ENCODE results near the gene F12.
A peak's percentile ranks its signal among the peaks of the same experiment; 100 is the strongest.

The F12 gene

DNA sequence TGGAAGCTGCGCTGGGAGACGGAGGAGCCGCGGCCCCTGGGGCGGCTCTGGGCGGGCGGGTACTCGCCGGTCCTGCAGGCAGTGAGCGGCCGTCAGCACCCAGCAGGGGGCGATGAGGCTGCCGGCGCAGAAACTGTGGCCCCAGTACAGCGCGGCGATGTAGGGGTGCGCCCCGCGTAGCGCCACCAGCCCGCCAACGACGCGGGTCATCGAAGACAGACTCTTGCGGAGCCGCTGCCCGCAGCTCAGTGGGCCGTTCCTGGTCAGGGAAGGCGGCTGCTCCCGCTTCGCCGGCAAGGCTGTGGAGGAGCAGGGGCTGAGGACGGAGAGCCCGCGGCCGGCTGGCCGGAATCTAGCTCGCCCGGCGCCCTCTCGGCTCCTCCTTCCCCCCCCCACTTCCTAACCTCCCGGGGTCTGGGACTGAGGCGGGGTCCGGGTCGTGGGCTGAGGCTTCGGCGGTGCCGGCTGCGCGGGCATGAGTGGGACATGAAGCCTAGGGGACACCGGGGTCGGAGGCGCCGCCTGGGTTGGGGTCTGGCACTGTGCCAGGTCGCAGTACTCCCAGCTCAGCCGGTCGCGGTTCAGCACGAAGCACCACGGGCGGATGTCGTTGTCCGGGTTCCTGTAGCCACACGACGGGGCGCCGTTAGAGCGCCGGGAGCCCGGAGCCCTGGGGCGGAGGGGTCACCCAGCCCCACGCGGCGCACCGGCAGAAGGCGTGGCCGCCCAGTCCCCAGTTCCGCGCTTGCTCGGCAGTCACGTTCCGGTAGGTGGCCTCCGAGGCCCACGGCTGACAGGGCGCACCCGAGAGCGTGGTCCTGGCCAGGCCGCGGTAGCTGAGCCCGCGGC, 5.3 kb downstream of the F12 start (continued):
- peak; percentile 77 for TF ChIP-seq KLF1 (tag by site-specific recombination; IDR thresholded peaks at IDR 0.05)
- peak; percentile 91; the same call in 1 of the 2 replicates for TF ChIP-seq ZNF473 (tag by site-specific recombination; IDR thresholded peaks at IDR 0.05)
- no peak for TF ChIP-seq ZNF792 (tag by site-specific recombination; IDR thresholded peaks at IDR 0.05)
- TF ChIP-seq, protein P1, sequence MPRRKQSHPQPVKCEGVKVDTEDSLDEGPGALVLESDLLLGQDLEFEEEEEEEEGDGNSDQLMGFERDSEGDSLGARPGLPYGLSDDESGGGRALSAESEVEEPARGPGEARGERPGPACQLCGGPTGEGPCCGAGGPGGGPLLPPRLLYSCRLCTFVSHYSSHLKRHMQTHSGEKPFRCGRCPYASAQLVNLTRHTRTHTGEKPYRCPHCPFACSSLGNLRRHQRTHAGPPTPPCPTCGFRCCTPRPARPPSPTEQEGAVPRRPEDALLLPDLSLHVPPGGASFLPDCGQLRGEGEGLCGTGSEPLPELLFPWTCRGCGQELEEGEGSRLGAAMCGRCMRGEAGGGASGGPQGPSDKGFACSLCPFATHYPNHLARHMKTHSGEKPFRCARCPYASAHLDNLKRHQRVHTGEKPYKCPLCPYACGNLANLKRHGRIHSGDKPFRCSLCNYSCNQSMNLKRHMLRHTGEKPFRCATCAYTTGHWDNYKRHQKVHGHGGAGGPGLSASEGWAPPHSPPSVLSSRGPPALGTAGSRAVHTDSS (tag by site-specific recombination; IDR thresholded peaks at IDR 0.05) = peak; percentile 29; the same call in 1 of the 2 replicates
- TF ChIP-seq ZNF202 (tag by site-specific recombination; IDR thresholded peaks at IDR 0.05; ENCODE audit: borderline replicate concordance) = no peak
- peak; percentile 50 for TF ChIP-seq KLF16 (tag by site-specific recombination; IDR thresholded peaks at IDR 0.05)
- TF ChIP-seq ZNF785 (tag by site-specific recombination; IDR thresholded peaks at IDR 0.05) = no peak
- TF ChIP-seq ZFHX2 (tag by site-specific recombination; conservative IDR thresholded peaks at IDR 0.05) = peak; percentile 52; the same call in 1 of the 2 replicates
- no peak for TF ChIP-seq ZNF768 (tag by site-specific recombination; IDR thresholded peaks at IDR 0.05)
- peak; percentile 65; the same call in 1 of the 2 replicates for TF ChIP-seq ZNF311 (tag by site-specific recombination; IDR thresholded peaks at IDR 0.05; ENCODE audit: borderline replicate concordance)
- peak; percentile 14; the same call in 1 of the 2 replicates for TF ChIP-seq ZNF843 (tag by site-specific recombination; IDR thresholded peaks at IDR 0.05)
- no peak for TF ChIP-seq ZNF133 (tag by site-specific recombination; IDR thresholded peaks at IDR 0.05)
- TF ChIP-seq, protein P2, sequence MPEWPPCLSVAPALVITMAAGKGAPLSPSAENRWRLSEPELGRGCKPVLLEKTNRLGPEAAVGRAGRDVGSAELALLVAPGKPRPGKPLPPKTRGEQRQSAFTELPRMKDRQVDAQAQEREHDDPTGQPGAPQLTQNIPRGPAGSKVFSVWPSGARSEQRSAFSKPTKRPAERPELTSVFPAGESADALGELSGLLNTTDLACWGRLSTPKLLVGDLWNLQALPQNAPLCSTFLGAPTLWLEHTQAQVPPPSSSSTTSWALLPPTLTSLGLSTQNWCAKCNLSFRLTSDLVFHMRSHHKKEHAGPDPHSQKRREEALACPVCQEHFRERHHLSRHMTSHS (tag by site-specific recombination; IDR thresholded peaks at IDR 0.05) = 0 out of 2 replicates have a peak, but pooled peaks have one; percentile 7
- TF ChIP-seq ZNF146 (tag by site-specific recombination; IDR thresholded peaks at IDR 0.05) = 0 out of 2 replicates have a peak, but pooled peaks have one; percentile 2
- TF ChIP-seq, protein P3, sequence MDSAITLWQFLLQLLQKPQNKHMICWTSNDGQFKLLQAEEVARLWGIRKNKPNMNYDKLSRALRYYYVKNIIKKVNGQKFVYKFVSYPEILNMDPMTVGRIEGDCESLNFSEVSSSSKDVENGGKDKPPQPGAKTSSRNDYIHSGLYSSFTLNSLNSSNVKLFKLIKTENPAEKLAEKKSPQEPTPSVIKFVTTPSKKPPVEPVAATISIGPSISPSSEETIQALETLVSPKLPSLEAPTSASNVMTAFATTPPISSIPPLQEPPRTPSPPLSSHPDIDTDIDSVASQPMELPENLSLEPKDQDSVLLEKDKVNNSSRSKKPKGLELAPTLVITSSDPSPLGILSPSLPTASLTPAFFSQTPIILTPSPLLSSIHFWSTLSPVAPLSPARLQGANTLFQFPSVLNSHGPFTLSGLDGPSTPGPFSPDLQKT (IDR thresholded peaks at IDR 0.05; ENCODE audit: borderline replicate concordance, low read depth, low read length) = no peak
- TF ChIP-seq SALL2 (tag by site-specific recombination; IDR thresholded peaks at IDR 0.05; ENCODE audit: borderline replicate concordance) = no peak
- TF ChIP-seq, protein P4, sequence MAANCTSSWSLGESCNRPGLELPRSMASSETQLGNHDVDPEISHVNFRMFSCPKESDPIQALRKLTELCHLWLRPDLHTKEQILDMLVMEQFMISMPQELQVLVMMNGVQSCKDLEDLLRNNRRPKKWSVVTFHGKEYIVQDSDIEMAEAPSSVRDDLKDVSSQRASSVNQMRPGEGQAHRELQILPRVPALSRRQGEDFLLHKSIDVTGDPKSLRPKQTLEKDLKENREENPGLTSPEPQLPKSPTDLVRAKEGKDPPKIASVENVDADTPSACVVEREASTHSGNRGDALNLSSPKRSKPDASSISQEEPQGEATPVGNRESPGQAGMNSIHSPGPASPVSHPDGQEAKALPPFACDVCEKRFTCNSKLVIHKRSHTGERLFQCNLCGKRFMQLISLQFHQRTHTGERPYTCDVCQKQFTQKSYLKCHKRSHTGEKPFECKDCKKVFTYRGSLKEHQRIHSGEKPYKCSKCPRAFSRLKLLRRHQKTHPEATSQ (tag by site-specific recombination; IDR thresholded peaks at IDR 0.05) = no peak
- no peak for TF ChIP-seq ZNF529 (tag by site-specific recombination; IDR thresholded peaks at IDR 0.05; ENCODE audit: insufficient replicate concordance)
- TF ChIP-seq ZNF596 (tag by site-specific recombination; IDR thresholded peaks at IDR 0.05) = peak; percentile 69; the same call in 1 of the 2 replicates
- TF ChIP-seq, protein P5, sequence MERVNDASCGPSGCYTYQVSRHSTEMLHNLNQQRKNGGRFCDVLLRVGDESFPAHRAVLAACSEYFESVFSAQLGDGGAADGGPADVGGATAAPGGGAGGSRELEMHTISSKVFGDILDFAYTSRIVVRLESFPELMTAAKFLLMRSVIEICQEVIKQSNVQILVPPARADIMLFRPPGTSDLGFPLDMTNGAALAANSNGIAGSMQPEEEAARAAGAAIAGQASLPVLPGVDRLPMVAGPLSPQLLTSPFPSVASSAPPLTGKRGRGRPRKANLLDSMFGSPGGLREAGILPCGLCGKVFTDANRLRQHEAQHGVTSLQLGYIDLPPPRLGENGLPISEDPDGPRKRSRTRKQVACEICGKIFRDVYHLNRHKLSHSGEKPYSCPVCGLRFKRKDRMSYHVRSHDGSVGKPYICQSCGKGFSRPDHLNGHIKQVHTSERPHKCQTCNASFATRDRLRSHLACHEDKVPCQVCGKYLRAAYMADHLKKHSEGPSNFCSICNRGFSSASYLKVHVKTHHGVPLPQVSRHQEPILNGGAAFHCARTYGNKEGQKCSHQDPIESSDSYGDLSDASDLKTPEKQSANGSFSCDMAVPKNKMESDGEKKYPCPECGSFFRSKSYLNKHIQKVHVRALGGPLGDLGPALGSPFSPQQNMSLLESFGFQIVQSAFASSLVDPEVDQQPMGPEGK (tag by site-specific recombination; IDR thresholded peaks at IDR 0.05) = peak; percentile 46; the same call in 1 of the 2 replicates
- TF ChIP-seq ZNF121 (tag by site-specific recombination; IDR thresholded peaks at IDR 0.05) = peak; percentile 68
- no peak for TF ChIP-seq ZSCAN23 (tag by site-specific recombination; IDR thresholded peaks at IDR 0.05)
- TF ChIP-seq ZNF544 (tag by site-specific recombination; IDR thresholded peaks at IDR 0.05) = peak; percentile 96
- TF ChIP-seq GLI2 (tag by site-specific recombination; IDR thresholded peaks at IDR 0.05; ENCODE audit: borderline replicate concordance, low read depth) = no peak
- TF ChIP-seq ZNF391 (tag by site-specific recombination; IDR thresholded peaks at IDR 0.05; ENCODE audit: borderline replicate concordance, low read depth) = peak; percentile 14; the same call in 1 of the 2 replicates
- TF ChIP-seq, protein P6, sequence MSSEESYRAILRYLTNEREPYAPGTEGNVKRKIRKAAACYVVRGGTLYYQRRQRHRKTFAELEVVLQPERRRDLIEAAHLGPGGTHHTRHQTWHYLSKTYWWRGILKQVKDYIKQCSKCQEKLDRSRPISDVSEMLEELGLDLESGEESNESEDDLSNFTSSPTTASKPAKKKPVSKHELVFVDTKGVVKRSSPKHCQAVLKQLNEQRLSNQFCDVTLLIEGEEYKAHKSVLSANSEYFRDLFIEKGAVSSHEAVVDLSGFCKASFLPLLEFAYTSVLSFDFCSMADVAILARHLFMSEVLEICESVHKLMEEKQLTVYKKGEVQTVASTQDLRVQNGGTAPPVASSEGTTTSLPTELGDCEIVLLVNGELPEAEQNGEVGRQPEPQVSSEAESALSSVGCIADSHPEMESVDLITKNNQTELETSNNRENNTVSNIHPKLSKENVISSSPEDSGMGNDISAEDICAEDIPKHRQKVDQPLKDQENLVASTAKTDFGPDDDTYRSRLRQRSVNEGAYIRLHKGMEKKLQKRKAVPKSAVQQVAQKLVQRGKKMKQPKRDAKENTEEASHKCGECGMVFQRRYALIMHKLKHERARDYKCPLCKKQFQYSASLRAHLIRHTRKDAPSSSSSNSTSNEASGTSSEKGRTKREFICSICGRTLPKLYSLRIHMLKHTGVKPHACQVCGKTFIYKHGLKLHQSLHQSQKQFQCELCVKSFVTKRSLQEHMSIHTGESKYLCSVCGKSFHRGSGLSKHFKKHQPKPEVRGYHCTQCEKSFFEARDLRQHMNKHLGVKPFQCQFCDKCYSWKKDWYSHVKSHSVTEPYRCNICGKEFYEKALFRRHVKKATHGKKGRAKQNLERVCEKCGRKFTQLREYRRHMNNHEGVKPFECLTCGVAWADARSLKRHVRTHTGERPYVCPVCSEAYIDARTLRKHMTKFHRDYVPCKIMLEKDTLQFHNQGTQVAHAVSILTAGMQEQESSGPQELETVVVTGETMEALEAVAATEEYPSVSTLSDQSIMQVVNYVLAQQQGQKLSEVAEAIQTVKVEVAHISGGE (tag by site-specific recombination; conservative IDR thresholded peaks at IDR 0.05; ENCODE audit: low read depth) = peak; percentile 52; the same call in 1 of the 2 replicates
- TF ChIP-seq ZNF366 (tag by site-specific recombination; conservative IDR thresholded peaks at IDR 0.05) = no peak
- TF ChIP-seq ZNF394 (tag by site-specific recombination; IDR thresholded peaks at IDR 0.05; ENCODE audit: borderline replicate concordance) = peak; percentile 48; the same call in 1 of the 2 replicates

Measured in HEK293 (cell line).